ENCODE measurements around the gene ARHGAP25. TPM values are rescaled to one million over a fixed set of nuclear protein-coding genes. Genes with fewer than 3 reads are reported as not detected.
A peak's percentile ranks its signal among the peaks of the same experiment; 100 is the strongest.

ARHGAP25 gene
- total RNA-seq, 4 donors from 2014 or later: 2.2 to 11.6 (median 7.2) TPM

- TF ChIP-seq EP300 (IDR thresholded peaks at IDR 0.05; ENCODE audit: low read depth) (no peak), POLR2A (IDR thresholded peaks at IDR 0.05) (peak; percentile 22), POLR2AphosphoS5 (IDR thresholded peaks at IDR 0.05) (peak in 1 of 3 donors; percentile 10)
- Histone ChIP-seq H3K4me1 (peaks cover 2 to 77% (median 20%) of the 10 kb centered on the region in 4 donors), H3K36me3 (no peaks in the 10 kb centered on the region), H3K9me3 (no peaks in the 10 kb centered on the region), H3K4me3 (peak overlapping the region in 1 of 4 donors; percentile 1), H3K27me3 (no peaks in the 10 kb centered on the region), H3K27ac (peak overlapping the region; percentile 60 to 79 (median 66))
- in situ Hi-C loops (cut with MboI; ENCODE audit: low pct_ligation_motif_present in 1 of 4, low pct_unique_long_range_greater_than_20kb in 1 of 4, low sequenced_read_pairs in 3 of 4) (no loop called here), intact Hi-C loops (cut with DNase I; ENCODE audit: low total_unique reads) (no loop called here)
- 83 to 86% methylated on average over 4 to 19 of the region's 19 CpGs for WGBS, 2 donors (ENCODE audit: low coverage in 1 of 2)
- DNase-seq: peak; percentile 44
Observed at GRCh38 chr2:68767031-68767961, 32.7 kb downstream of the ARHGAP25 start.

GRCh38 chr2:68767996-68768395 is 33.4 kb downstream of the ARHGAP25 start:
- Histone ChIP-seq H3K4me3 (no peak overlapping the region), H3K4me1 (peaks cover 2 to 76% (median 20%) of the 10 kb centered on the region in 4 donors), H3K27me3 (no peaks in the 10 kb centered on the region), H3K9me3 (no peaks in the 10 kb centered on the region), H3K27ac (peak overlapping the region; percentile 60 to 79 (median 66)), H3K36me3 (no peaks in the 10 kb centered on the region)
- intact Hi-C loops (cut with DNase I; ENCODE audit: low total_unique reads) (no loop called here), in situ Hi-C loops (cut with MboI; ENCODE audit: low pct_ligation_motif_present in 1 of 4, low pct_unique_long_range_greater_than_20kb in 1 of 4, low sequenced_read_pairs in 3 of 4) (no loop called here)
- TF ChIP-seq CTCF (IDR thresholded peaks at IDR 0.05): no peak
- 70 to 74% methylated on average over 3 to 4 of the region's 4 CpGs for WGBS, 2 donors (ENCODE audit: low coverage in 1 of 2)
- no peak for DNase-seq

GRCh38 chr2:68768461-68768860 is 33.9 kb downstream of the ARHGAP25 start:
- DNase-seq: no peak
- Histone ChIP-seq H3K27me3 (no peaks in the 10 kb centered on the region), H3K36me3 (no peaks in the 10 kb centered on the region), H3K4me1 (peaks cover 2 to 76% (median 20%) of the 10 kb centered on the region in 4 donors), H3K27ac (peak overlapping the region; percentile 60 to 79 (median 66)), H3K4me3 (no peak overlapping the region), H3K9me3 (no peaks in the 10 kb centered on the region)
- TF ChIP-seq POLR2A (IDR thresholded peaks at IDR 0.05) (no peak), CTCF (IDR thresholded peaks at IDR 0.05) (no peak), POLR2AphosphoS5 (IDR thresholded peaks at IDR 0.05) (no peak)
- in situ Hi-C loops (cut with MboI; ENCODE audit: low pct_ligation_motif_present in 1 of 4, low pct_unique_long_range_greater_than_20kb in 1 of 4, low sequenced_read_pairs in 3 of 4) (no loop called here), intact Hi-C loops (cut with DNase I; ENCODE audit: low total_unique reads) (no loop called here)
- 56 to 63% methylated on average over 3 of the region's 3 CpGs for WGBS, 2 donors (ENCODE audit: low coverage in 1 of 2)

GRCh38 chr2:68768951-68769350 is 34.3 kb downstream of the ARHGAP25 start:
- Histone ChIP-seq H3K27ac (peak overlapping the region; percentile 55 to 79 (median 65)), H3K9me3 (no peaks in the 10 kb centered on the region), H3K4me3 (no peak overlapping the region), H3K4me1 (peaks cover 2 to 76% (median 18%) of the 10 kb centered on the region in 4 donors), H3K27me3 (no peaks in the 10 kb centered on the region), H3K36me3 (no peaks in the 10 kb centered on the region)
- TF ChIP-seq POLR2AphosphoS5 (IDR thresholded peaks at IDR 0.05) (no peak), CTCF (IDR thresholded peaks at IDR 0.05) (no peak), POLR2A (IDR thresholded peaks at IDR 0.05) (no peak), EP300 (IDR thresholded peaks at IDR 0.05; ENCODE audit: low read depth) (no peak)
- intact Hi-C loops (cut with DNase I; ENCODE audit: low total_unique reads): no loop called here
- no peak for DNase-seq
- in situ Hi-C loops (cut with MboI; ENCODE audit: low pct_ligation_motif_present in 1 of 4, low pct_unique_long_range_greater_than_20kb in 1 of 4, low sequenced_read_pairs in 3 of 4): no loop called here
